Endodermal cell (in vitro differentiated cells): ENCODE measurements around the gene TGFBI. TPM values are rescaled to one million over a fixed set of nuclear protein-coding genes. Genes with fewer than 3 reads are reported as not detected.

Experiments used
- DNase-seq: peaks from one replicate; pipeline ENCODE4 v3.0.0-alpha.2; 2017
- H3K27ac ChIP-seq: 2 replicates; pipeline ENCODE4 v1.5.1; 2013; ENCODE audit warnings: mild to moderate bottlenecking, low read depth, low read length, moderate library complexity
- H3K27me3 ChIP-seq: 2 replicates; pipeline ENCODE4 v1.6.1; 2013; ENCODE audit warnings: mild to moderate bottlenecking, low read length, moderate library complexity; ENCODE audit not compliant: insufficient read depth, control insufficient read depth, poor library complexity, severe bottlenecking
- H3K36me3 ChIP-seq: 2 replicates; pipeline ENCODE4 v1.7.0; 2013; ENCODE audit warnings: mild to moderate bottlenecking, low read length, moderate library complexity; ENCODE audit not compliant: control insufficient read depth, insufficient read depth
- H3K4me1 ChIP-seq: one replicate; pipeline ENCODE4 v1.7.0; 2013; ENCODE audit warnings: low read length; ENCODE audit not compliant: control insufficient read depth, insufficient read depth
- H3K4me3 ChIP-seq: 2 replicates; pipeline ENCODE4 v1.5.1; 2013; ENCODE audit warnings: mild to moderate bottlenecking, low read length, moderate library complexity
- H3K9ac ChIP-seq: 2 replicates; pipeline ENCODE4 v1.6.1; 2013; ENCODE audit warnings: mild to moderate bottlenecking, low read length, moderate library complexity; ENCODE audit not compliant: poor library complexity, severe bottlenecking; ENCODE audit errors: extremely low read depth
- H3K9me3 ChIP-seq: 2 replicates; pipeline ENCODE4 v1.6.1; 2013; ENCODE audit warnings: mild to moderate bottlenecking, low read length, moderate library complexity; ENCODE audit not compliant: control insufficient read depth
- H3K27ac Mint-ChIP-seq: 2 replicates; pipeline ENCODE4 v1.8.0; 2020; ENCODE audit warnings: mixed read lengths
- H3K27me3 Mint-ChIP-seq: 2 replicates; pipeline ENCODE4 v1.8.0; 2021; ENCODE audit warnings: mild to moderate bottlenecking, mixed read lengths; ENCODE audit not compliant: insufficient read depth
- H3K36me3 Mint-ChIP-seq: 2 replicates; pipeline ENCODE4 v1.8.0; 2020; ENCODE audit warnings: low read depth, mixed read lengths
- H3K4me1 Mint-ChIP-seq: 2 replicates; pipeline ENCODE4 v1.8.0; 2020; ENCODE audit warnings: mixed read lengths
- H3K4me3 Mint-ChIP-seq: 2 replicates; pipeline ENCODE4 v1.8.0; 2020; ENCODE audit warnings: mild to moderate bottlenecking, moderate library complexity, mixed read lengths
- H3K9me3 Mint-ChIP-seq: 2 replicates; pipeline ENCODE4 v1.8.0; 2020; ENCODE audit warnings: mild to moderate bottlenecking, mixed read lengths
- WGBS, 2 experiments: methylation state at CpG; one replicate each; pipeline versions ENCODE4 v1.1.5 to v1.1.7; 2013; ENCODE audit warnings: missing lambda C conversion rate in 2 of 2, mixed read lengths in 1 of 2; ENCODE audit not compliant: insufficient coverage in 1 of 2, insufficient read length in 1 of 2; 5-methylcytosine and 5-hydroxymethylcytosine counted together
- total RNA-seq, 2 donors: library from RNA; stranded (reverse); fragmentation: NEBNext Ultra II Directional in 1 of 2; extraction: Animal tissue kit (Norgen Biotek cat#: 25700) in 1 of 2; gene quantifications; 2 replicates in 1 of 2; 3 replicates in 1 of 2; pipeline ENCODE4 v1.2.1, GENCODE V29; 2021
- TF ChIP-seq, protein P1 (sequence below): fragments of 200-600 bp; sonication (generic); conservative IDR thresholded peaks from 2 replicates; pipeline ENCODE4 v1.5.0; 2021; ENCODE audit warnings: antibody characterized with exemption, mild to moderate bottlenecking

TGFBI gene
- total RNA-seq, 2 donors from 2014 or later: 2.8 to 4.9 TPM

DNA sequence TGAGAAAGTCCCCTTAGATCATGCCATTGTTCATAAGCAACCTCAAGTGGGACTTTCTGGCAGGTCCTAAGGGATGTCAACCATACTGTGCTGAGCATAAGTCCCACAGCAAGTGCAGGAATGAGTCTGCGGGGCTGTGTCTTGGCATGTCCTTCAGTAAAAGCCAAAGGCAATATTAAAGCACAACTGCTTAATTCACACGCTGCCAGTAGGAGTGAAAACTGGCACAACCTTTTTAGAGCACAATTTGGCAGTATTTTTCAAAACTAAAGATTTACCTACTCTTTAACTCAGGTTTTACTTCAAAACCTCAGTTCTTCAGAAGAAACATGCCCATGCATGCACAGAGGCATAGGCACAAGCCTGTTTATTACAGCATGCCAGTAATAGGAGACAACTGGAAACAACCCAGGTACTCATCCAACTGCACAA lies 79.4 kb downstream of the TGFBI start:
- peaks cover 6% of the 10 kb centered on the region for H3K27me3 ChIP-seq
- Mint-ChIP-seq H3K9me3 (no peaks in the 10 kb centered on the region), H3K27ac (no peak overlapping the region), H3K36me3 (no peaks in the 10 kb centered on the region), H3K4me1 (peaks cover 51% of the 10 kb centered on the region), H3K27me3 (no peaks in the 10 kb centered on the region), H3K4me3 (no peak overlapping the region)
- no peaks in the 10 kb centered on the region for H3K36me3 ChIP-seq
- H3K27ac ChIP-seq: no peak overlapping the region
- TF ChIP-seq, protein P1, sequence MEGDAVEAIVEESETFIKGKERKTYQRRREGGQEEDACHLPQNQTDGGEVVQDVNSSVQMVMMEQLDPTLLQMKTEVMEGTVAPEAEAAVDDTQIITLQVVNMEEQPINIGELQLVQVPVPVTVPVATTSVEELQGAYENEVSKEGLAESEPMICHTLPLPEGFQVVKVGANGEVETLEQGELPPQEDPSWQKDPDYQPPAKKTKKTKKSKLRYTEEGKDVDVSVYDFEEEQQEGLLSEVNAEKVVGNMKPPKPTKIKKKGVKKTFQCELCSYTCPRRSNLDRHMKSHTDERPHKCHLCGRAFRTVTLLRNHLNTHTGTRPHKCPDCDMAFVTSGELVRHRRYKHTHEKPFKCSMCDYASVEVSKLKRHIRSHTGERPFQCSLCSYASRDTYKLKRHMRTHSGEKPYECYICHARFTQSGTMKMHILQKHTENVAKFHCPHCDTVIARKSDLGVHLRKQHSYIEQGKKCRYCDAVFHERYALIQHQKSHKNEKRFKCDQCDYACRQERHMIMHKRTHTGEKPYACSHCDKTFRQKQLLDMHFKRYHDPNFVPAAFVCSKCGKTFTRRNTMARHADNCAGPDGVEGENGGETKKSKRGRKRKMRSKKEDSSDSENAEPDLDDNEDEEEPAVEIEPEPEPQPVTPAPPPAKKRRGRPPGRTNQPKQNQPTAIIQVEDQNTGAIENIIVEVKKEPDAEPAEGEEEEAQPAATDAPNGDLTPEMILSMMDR: no peak
- no peak for DNase-seq
- 89 to 91% methylated on average over 2 of the region's 2 CpGs for WGBS, 2 experiments
- no peak overlapping the region for H3K4me3 ChIP-seq
- peaks cover 32% of the 10 kb centered on the region for H3K4me1 ChIP-seq
- no peak overlapping the region for H3K9ac ChIP-seq
- no peaks in the 10 kb centered on the region for H3K9me3 ChIP-seq

- WGBS, 2 experiments: 97% methylated on average over 1 of the region's 1 CpG; no CpG with 5 or more reads in 1 of the 2 experiments
- H3K27me3 Mint-ChIP-seq: no peaks in the 10 kb centered on the region
- TF ChIP-seq, protein P1: no peak
These were observed 80.0 kb downstream of the TGFBI start for GRCh38 chr5:136108766-136109165.

GRCh38 chr5:136109453-136110135 lies 80.8 kb downstream of the TGFBI start:
- WGBS, 2 experiments: 83 to 87% methylated on average over 4 to 5 of the region's 5 CpGs

More at GRCh38 chr5:136108766-136109165, 80.0 kb downstream of the TGFBI start:
- DNase-seq: no peak
- Histone ChIP-seq H3K9ac (no peak overlapping the region), H3K27me3 (peaks cover 6% of the 10 kb centered on the region), H3K36me3 (no peaks in the 10 kb centered on the region), H3K9me3 (no peaks in the 10 kb centered on the region), H3K4me1 (peaks cover 26% of the 10 kb centered on the region), H3K27ac (no peak overlapping the region), H3K4me3 (no peak overlapping the region)
- Mint-ChIP-seq H3K27ac (no peak overlapping the region), H3K4me1 (peaks cover 51% of the 10 kb centered on the region), H3K36me3 (no peaks in the 10 kb centered on the region), H3K9me3 (no peaks in the 10 kb centered on the region), H3K4me3 (no peak overlapping the region)

More at GRCh38 chr5:136109453-136110135, 80.8 kb downstream of the TGFBI start:
- H3K27ac ChIP-seq: no peak overlapping the region
- Mint-ChIP-seq H3K9me3 (no peaks in the 10 kb centered on the region), H3K27ac (no peak overlapping the region), H3K27me3 (no peaks in the 10 kb centered on the region), H3K4me1 (peaks cover 44% of the 10 kb centered on the region), H3K36me3 (no peaks in the 10 kb centered on the region), H3K4me3 (no peak overlapping the region)
- H3K9ac ChIP-seq: no peak overlapping the region
- no peak overlapping the region for H3K4me3 ChIP-seq
- peaks cover 21% of the 10 kb centered on the region for H3K4me1 ChIP-seq
- TF ChIP-seq, protein P1: no peak
- no peaks in the 10 kb centered on the region for H3K9me3 ChIP-seq
- H3K36me3 ChIP-seq: no peaks in the 10 kb centered on the region
- DNase-seq: no peak
- H3K27me3 ChIP-seq: peaks cover 6% of the 10 kb centered on the region

Other genes starting within 250 kb of the TGFBI start
- 1 to 10 TPM; 2.5 to 5.9 TPM for gene SLC25A48, start 194.3 kb upstream of the TGFBI start, total RNA-seq
- gene IL9, start 133.1 kb upstream of the TGFBI start, total RNA-seq: not detected
- gene LECT2, start 74.0 kb upstream of the TGFBI start, total RNA-seq: not detected
- gene SMAD5, start 103.9 kb downstream of the TGFBI start, total RNA-seq: 100 to 1,000 TPM in 1 of 2 donors, 10 to 100 TPM in 1; 97.8 to 105 TPM
- under 1 TPM; 0.15 to 0.20 TPM for gene SMIM32, start 164.2 kb downstream of the TGFBI start, total RNA-seq